NCI-H82 treated with DMSO at 0.1 percent for 48 hours (cell line): ENCODE measurements around the gene NAB1.
"Not testable (repeated sequence)": the region's sequence is repeated elsewhere in the genome, so short reads cannot be mapped to it uniquely, and the experiment has no call there.

Experiments
- DNase-seq: peaks from one replicate; lab custom pipeline; 2025; ENCODE audit not compliant: unreplicated experiment; lab: John Stamatoyannopoulos, UW

Gene NAB1, protein sequence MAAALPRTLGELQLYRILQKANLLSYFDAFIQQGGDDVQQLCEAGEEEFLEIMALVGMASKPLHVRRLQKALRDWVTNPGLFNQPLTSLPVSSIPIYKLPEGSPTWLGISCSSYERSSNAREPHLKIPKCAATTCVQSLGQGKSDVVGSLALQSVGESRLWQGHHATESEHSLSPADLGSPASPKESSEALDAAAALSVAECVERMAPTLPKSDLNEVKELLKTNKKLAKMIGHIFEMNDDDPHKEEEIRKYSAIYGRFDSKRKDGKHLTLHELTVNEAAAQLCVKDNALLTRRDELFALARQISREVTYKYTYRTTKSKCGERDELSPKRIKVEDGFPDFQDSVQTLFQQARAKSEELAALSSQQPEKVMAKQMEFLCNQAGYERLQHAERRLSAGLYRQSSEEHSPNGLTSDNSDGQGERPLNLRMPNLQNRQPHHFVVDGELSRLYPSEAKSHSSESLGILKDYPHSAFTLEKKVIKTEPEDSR

GRCh38 chr2:190649035-190649797 is at the start of gene NAB1:
Gene NAB1 (plus strand): TSS chr2:190649083. CDS start chr2:190659177, 10,094 bp downstream.
- DNase-seq = no peak

DNA sequence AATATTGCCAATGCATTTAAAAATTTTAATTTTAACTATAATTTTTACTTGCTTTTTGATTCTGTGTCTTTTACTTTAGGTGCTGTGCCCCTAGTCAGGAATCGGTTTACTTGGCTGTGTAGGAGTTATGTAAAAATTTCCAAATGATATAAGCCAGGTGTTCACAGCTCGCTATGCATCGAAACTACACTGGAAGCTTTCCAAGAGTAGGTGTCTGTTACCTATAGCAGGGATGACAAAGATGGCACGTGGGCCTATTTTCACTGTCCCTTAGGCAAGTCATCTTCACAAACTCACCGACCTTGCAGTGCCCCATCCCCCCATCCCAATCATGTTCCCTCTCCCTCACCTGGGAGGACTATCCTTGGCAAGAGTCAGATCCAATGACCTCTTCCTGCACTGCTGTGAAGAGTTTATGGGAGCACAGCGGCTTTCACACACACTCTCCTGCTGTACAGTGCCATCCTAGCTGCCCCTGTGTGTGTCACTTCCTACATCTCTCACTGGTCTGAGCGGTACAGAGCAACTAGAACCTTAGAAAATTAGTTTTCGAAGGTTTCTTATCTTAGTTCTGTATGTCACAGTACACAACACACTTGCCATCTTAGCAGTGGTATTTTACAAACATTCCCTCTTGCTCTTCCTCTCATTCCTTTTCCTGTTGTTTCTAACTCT is 49.2 kb upstream of the NAB1 start:
- no peak for DNase-seq

DNA sequence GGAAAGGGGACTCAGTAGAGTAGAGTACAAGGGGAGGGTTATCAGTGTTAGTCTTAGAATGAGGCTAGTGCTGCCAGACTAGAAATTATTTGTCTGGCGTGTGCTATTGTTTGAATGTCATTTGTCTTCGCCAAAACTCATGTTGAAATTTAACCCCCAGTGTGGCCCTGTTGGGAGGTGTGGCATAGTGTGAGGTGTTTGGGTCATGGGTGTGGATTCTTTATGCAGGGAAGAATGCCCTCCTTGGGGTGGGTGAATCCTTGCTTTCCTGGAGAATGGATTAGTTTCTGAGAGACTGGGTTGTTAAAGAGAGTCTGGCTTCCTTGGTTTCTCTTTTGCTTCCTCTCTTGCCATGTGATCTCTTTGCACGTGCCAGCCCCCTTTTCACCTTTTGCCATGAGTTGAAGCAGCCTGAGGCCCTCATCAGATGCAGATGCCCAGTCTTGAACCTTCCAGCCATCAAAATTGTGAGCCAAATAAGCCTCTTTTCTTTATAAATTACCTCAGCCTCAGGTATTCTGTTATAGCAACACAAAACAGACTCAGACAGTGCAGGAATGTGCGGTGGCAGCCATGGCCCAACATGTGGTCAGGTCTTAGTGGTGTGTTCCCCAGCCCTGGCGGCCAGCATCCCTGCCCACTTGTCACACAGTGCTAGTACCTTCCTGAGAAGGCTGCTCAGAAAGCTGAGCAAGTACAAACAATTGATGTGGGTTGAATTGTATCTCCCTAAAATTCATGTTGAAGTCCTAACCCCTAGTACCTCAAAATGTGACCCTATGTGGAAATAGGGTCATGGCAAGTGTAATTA is 48.4 kb upstream of the NAB1 start:
- DNase-seq = no peak

DNA sequence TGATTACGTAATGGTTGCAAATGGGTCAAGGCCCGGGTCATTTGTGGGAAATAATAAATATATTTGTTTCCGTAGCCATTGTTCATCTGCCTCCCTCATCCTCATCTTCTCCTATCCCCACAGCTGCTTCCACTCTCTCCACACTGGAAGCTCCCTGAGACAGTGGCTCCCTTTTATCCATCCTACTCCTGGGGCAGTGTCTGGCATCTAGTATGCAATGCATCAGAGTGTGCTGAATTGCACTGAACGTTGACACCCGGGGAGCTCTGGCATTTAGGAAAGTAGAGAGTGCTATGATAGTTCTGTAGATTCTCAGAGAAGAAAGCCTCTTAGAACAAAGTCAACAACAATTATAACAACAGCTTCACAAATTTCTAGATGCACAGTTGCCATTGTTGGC is 45.5 kb upstream of the NAB1 start:
- no peak for DNase-seq

DNA sequence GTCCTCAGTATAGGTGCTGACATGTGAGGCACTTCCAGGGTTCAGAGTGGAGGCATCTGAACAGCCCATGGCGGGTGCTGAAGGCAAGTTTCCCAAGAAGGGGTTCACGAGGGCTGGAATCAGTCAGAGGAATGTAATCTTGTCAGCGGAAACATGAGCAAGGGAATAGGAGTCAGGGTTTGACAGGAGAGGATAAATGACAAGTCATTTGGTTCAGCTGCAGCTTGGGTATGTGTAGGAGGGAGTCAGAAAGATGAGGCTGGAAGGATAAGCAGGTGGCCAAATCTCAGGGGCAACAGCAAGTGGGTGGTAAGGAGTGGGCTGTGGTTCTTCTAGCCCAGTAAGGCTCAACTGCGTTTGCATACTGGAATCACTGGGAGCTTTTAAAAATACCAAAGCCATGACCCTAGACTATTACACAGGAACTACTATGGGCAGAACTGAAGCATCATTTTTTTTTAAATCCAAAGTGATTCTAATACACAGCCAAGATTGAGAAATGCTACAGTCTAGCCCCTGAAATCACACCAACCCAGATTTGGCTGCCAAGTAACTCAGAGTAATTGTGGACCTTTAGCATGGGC is 41.8 kb upstream of the NAB1 start:
- no peak for DNase-seq

DNA sequence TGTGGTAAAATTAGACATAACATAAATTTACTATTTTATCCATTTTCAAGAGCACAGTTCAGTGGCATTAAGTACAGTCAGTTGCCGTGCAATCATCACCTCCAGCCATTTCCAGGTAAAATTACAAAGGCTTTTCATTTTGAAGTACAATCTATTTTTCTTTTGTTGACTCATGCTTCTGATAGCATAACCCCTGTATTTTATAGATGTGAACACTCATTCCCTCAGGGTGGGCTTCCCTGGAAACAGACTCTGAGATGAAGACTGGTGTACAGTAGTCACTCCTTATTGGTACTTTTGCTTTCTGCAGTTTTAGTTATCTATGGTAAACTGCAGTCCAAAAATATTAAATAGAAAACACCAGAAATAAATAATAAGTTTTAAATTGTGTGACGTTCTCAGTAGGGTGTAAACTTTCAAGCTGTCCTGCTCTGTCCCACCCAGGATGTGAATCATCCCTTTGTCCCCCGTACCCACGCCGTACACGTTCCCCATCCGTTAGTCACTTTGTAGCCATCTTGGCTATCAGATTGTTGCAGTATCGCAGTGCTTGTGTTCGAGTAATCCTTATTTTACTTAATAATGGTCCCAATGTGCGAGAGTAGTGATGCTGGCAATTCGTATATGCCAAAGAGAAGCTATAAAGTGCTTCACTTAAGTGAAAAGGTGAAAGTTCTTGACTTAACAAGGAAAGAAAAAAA is 41.1 kb upstream of the NAB1 start:
- no peak for DNase-seq

- not testable (repeated sequence) for DNase-seq
Measured at GRCh38 chr2:190608863-190609262, 40.0 kb upstream of the NAB1 start.

GRCh38 chr2:190609397-190609796 is 39.5 kb upstream of the NAB1 start:
- not testable (repeated sequence) for DNase-seq

DNA sequence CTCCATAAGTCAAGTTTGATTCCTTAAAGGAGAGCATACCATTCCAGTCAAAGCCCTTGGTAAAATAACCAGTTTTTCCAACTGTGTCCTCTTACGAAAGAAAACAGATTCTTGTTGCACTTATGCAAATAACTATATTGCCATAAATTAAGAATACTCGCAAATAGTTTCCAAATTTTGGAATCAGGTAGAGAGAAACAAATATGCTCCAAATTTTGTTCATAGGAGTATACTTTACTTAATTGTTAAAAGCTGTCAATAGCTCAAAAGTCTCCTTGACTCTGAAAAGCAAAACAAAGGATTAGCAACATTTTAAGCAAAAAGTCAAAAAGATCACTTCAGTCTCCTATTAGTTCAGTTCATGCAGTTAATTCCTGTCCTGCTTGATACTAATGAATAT is 38.4 kb upstream of the NAB1 start:
- not testable (repeated sequence) for DNase-seq

GRCh38 chr2:190615555-190616200 is 33.2 kb upstream of the NAB1 start:
- no peak for DNase-seq

DNA sequence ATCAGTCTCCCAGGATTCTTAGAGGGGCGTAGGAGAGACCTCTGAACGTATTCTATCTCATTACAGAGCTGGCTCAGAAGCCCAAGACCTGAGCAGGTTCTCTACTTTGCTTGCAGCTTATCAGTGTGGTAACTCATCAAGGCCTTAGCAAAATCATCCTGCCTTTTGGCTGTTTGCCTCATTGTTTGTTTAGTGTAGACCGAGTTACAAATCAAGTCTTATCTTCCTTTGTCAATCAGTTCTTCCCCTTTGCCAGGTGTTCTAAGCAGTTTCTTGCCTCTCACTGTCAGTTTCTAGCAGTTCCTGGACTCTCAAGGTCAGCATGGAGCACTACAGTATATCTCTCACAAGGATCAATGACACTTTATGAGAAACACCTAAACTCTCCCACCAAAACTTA is 30.9 kb upstream of the NAB1 start:
- no peak for DNase-seq

- DNase-seq = no peak
Measured at GRCh38 chr2:190625691-190626090, 23.2 kb upstream of the NAB1 start.

- DNase-seq = no peak
Measured at GRCh38 chr2:190626641-190627210, 22.2 kb upstream of the NAB1 start.

- DNase-seq = no peak
Measured at GRCh38 chr2:190627448-190628412, 21.2 kb upstream of the NAB1 start.

- DNase-seq = no peak
Measured at GRCh38 chr2:190628591-190629319, 20.1 kb upstream of the NAB1 start.

DNA sequence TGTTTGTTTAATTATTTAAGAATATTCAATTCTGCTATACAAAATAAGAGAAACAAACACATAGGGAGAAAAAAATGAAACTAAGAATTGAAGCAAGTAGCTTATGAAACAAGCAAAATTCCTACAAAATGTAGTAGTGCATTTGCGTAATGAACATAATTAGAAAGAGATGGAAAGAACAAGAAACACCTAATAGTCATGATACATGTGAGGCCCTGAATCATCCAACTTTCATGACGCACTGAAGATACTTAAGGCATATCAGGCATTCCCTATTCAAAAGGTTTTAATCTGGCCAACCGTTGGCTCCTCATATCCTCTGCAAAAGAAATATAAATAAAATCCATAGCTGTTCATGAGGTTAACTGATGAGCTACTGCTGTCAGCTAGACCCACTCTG is 14.5 kb upstream of the NAB1 start:
- no peak for DNase-seq

DNA sequence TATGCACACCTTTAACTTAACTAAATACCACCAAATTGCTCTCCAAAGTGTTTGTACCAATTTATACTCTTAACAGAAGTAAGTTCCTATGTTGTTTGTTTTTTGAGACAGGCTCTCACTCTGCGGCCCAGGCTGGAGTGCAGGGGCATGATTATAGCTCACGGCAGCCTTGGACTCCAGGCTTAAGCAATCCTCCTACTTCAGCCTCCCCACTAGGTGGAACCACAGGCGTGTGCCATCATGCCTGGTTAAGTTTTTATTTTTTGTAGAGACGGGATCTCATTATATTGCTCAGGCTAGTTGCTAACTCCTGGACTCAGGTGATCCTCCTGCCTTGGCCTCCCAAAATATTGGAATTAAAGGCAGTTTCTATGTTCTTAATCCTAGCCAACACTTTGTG is 13.1 kb upstream of the NAB1 start:
- DNase-seq = no peak
